Breast epithelium (tissue), 3 donors: ENCODE data around the gene ADM.

Experiments used
- CTCF ChIP-seq, 3 donors: fragments of 450-650 bp; IDR thresholded peaks; one replicate each; pipeline ENCODE4 v1.5.1; 2016 to 2017; ENCODE audit warnings: antibody characterized with exemption in 3 of 3, mild to moderate bottlenecking in 3 of 3, moderate library complexity in 3 of 3
- POLR2A ChIP-seq: fragments of 450-650 bp; IDR thresholded peaks from one replicate; pipeline ENCODE4 v1.6.1; 2016; ENCODE audit warnings: antibody characterized with exemption, mild to moderate bottlenecking, moderate library complexity
- POLR2AphosphoS5 ChIP-seq, 3 donors: sonication (generic); formaldehyde crosslinking; IDR thresholded peaks; one replicate each; pipeline ENCODE4 v1.6.1; 2017; ENCODE audit warnings: antibody characterized with exemption in 3 of 3

GRCh38 chr11:10314199-10315072 lies 9.6 kb downstream of the ADM start:
- TF ChIP-seq POLR2A: no peak
- no peak for TF ChIP-seq CTCF (IDR thresholded peaks at IDR 0.05)
- no peak for TF ChIP-seq POLR2AphosphoS5 (IDR thresholded peaks at IDR 0.05)
